ENCODE results near the gene TM4SF18. TPM values are rescaled to one million over a fixed set of nuclear protein-coding genes. Genes with fewer than 3 reads are reported as not detected.

The TM4SF18 gene
- total RNA-seq, 1 donor from 2014 or later, result not detected

- intact Hi-C loops (cut with micrococcal nuclease), result no loop called here
Measured at GRCh38 chr3:149288655-149289054, 44.8 kb downstream of the TM4SF18 start.

GRCh38 chr3:149284034-149284433, 49.4 kb downstream of the TM4SF18 start:
- intact Hi-C loops (cut with micrococcal nuclease), result no loop called here

GRCh38 chr3:149283401-149283800, 50.0 kb downstream of the TM4SF18 start:
- intact Hi-C loops (cut with micrococcal nuclease), result no loop called here

GRCh38 chr3:149282836-149283235, 50.6 kb downstream of the TM4SF18 start:
- intact Hi-C loops (cut with micrococcal nuclease), result no loop called here

GRCh38 chr3:149282322-149282721, 51.1 kb downstream of the TM4SF18 start:
- intact Hi-C loops (cut with micrococcal nuclease), result no loop called here

- intact Hi-C loops (cut with micrococcal nuclease), result no loop called here
Measured at GRCh38 chr3:149280671-149281349, 52.6 kb downstream of the TM4SF18 start.

- intact Hi-C loops (cut with micrococcal nuclease), result no loop called here
Measured at GRCh38 chr3:149278911-149279310, 54.5 kb downstream of the TM4SF18 start.

- intact Hi-C loops (cut with micrococcal nuclease), result no loop called here
Measured at GRCh38 chr3:149277331-149277813, 56.1 kb downstream of the TM4SF18 start.

- intact Hi-C loops (cut with micrococcal nuclease), result no loop called here
Measured at GRCh38 chr3:149276619-149277018, 56.8 kb downstream of the TM4SF18 start.

- intact Hi-C loops (cut with micrococcal nuclease), result loop anchor here (5.0 kb wide), 1 partner anchor 72 kb away; no protein-coding TSS in a partner anchor
Measured at GRCh38 chr3:149274220-149274619, 59.2 kb downstream of the TM4SF18 start.

GRCh38 chr3:149273096-149273751, 60.2 kb downstream of the TM4SF18 start:
- intact Hi-C loops (cut with micrococcal nuclease), result loop anchor here (1.0 to 5.0 kb wide), 4 partner anchors 71 to 318 kb away; partner anchors contain the start of gene HPS3

- intact Hi-C loops (cut with micrococcal nuclease), result loop anchor here (1.0 to 5.0 kb wide), 3 partner anchors 69 to 410 kb away; partner anchors contain the start of gene HPS3
Measured at GRCh38 chr3:149271669-149272068, 61.8 kb downstream of the TM4SF18 start.

- intact Hi-C loops (cut with micrococcal nuclease), result loop anchor here (5.0 kb wide), 1 partner anchor 68 kb away; no protein-coding TSS in a partner anchor
Measured at GRCh38 chr3:149270180-149270579, 63.3 kb downstream of the TM4SF18 start.

GRCh38 chr3:149269687-149270086, 63.7 kb downstream of the TM4SF18 start:
- intact Hi-C loops (cut with micrococcal nuclease), result loop anchor here (5.0 kb wide), 1 partner anchor 67 kb away; no protein-coding TSS in a partner anchor

Other genes with a start within 250 kb of the TM4SF18 start
- 24.2 and 26.6 TPM in 2 replicates for gene HLTF, start 247.1 kb downstream of the TM4SF18 start, total RNA-seq
- 24.0 and 27.0 TPM in 2 replicates for gene HPS3, start 204.0 kb downstream of the TM4SF18 start, total RNA-seq
- not detected in 2 replicates for gene CP, start 111.8 kb downstream of the TM4SF18 start, total RNA-seq
- not detected in 2 replicates for gene TM4SF1, start 44.0 kb upstream of the TM4SF18 start, total RNA-seq
- gene TM4SF4, start 141.1 kb upstream of the TM4SF18 start, total RNA-seq, result not detected in 2 replicates

Measured in T-helper 2 cell treated with Interferon-gamma antibody and Interleukin-4, amounts not matched to agents 100 ng/mL and 5 ng/mL, for 36 hours (primary cell).